Sigmoid colon (tissue), 4 donors: ENCODE data around the gene PRKCI.

ENCODE experiments used
- CTCF ChIP-seq, 4 experiments: fragments of 450-650 bp in 3 of 4; fragments of 200-600 bp in 1 of 4; IDR thresholded peaks; one replicate each; pipeline ENCODE4 v1.5.1; 2016 to 2019; ENCODE audit warnings: antibody characterized with exemption in 4 of 4, mild to moderate bottlenecking in 3 of 4, moderate library complexity in 2 of 4
- EP300 ChIP-seq, 4 donors: sonication (generic); formaldehyde crosslinking; IDR thresholded peaks; one replicate each; pipeline ENCODE4 v1.6.1; 2017; ENCODE audit warnings: antibody characterized with exemption in 4 of 4
- POLR2A ChIP-seq, 2 donors: fragments of 450-650 bp; IDR thresholded peaks; one replicate each; pipeline ENCODE4 v1.6.1; 2016; ENCODE audit warnings: antibody characterized with exemption in 2 of 2, mild to moderate bottlenecking in 2 of 2, moderate library complexity in 2 of 2
- POLR2AphosphoS5 ChIP-seq, 4 donors: sonication (generic); formaldehyde crosslinking; IDR thresholded peaks; one replicate each; pipeline ENCODE4 v1.6.1; 2017; ENCODE audit warnings: antibody characterized with exemption in 4 of 4

- no peak for TF ChIP-seq CTCF (IDR thresholded peaks at IDR 0.05)
- no peak for TF ChIP-seq EP300 (IDR thresholded peaks at IDR 0.05)
- no peak for TF ChIP-seq POLR2A (IDR thresholded peaks at IDR 0.05)
- TF ChIP-seq POLR2AphosphoS5 (IDR thresholded peaks at IDR 0.05), result no peak
Observed at GRCh38 chr3:170277833-170278580, 55.8 kb downstream of the PRKCI start.
